Measurements from ENCODE around the gene GATA6. TPM values are rescaled to one million over a fixed set of nuclear protein-coding genes. Genes with fewer than 3 reads are reported as not detected.
"Not testable (repeated sequence)": the region's sequence is repeated elsewhere in the genome, so short reads cannot be mapped to it uniquely, and the experiment has no call there.

GATA6 gene
- total RNA-seq, 1 donor from 2014 or later, result not detected

DNA sequence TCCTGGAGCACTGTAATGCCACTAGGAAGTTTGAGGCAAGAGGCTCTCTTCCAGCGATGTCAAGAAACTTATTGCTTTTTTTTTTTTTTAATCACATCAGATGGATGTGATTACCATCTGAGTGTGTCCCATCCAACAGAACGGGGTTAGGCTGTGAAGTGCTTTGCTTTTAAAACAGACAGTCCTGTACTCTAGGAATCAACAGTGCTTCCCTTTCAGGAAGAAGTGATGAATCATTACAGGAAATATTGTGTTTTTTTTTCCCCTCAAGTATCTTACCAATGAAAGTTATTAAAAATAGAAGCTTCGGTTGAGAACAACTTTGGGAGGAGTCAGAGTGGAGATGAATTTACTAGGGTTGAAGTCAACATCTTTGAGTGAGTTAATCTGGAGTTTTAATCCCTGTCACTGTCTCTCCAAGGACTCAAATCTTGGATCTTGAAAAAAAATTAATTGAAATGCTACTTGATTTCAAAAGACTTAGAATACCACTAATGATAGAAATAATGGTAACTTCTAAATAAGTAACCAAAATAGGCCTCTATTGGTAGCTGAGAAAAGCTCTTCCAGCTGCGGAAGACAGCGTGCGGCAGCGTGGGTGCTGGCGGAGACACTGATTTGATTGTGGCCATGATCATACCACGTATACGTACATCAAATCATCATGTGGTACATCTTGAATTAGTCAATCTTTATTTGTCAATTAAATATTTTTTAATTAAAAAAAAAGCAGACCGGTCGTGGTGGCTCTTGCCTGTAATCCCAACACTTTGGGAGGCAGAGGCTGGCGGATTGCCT, 45.5 kb downstream of the GATA6 start:
- H3K27me3 Mint-ChIP-seq, result no peaks in the 10 kb centered on the region
- no peak for DNase-seq
- H3K4me1 Mint-ChIP-seq, result no peaks in the 10 kb centered on the region
- H3K27ac Mint-ChIP-seq, result no peak overlapping the region
- no peak overlapping the region for H3K4me3 Mint-ChIP-seq
- H3K36me3 Mint-ChIP-seq (ENCODE audit: low read depth), result no peaks in the 10 kb centered on the region
- intact Hi-C loops (cut with micrococcal nuclease), result no loop called here
- no peaks in the 10 kb centered on the region for H3K9me3 Mint-ChIP-seq

DNA sequence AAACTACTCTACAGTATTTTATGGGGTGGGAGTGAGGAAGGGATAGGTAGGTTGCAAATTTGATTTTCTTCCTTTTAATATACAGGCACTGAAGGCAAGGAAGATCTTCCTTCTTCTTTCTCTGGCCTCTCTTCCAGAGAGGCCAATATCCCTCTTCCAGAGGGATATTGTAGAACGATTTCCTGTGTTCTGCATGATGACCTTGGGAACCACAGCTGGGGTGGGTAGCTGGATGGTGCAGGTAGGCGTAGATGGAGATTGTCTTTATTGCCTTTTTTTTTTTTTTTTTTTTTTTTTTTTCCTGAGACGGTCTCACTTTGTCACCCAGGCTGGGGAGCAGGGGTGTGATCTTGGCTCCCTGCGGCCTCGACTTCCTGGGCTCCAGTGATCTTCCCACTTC, 49.4 kb downstream of the GATA6 start:
- Mint-ChIP-seq H3K36me3 (ENCODE audit: low read depth) (no peaks in the 10 kb centered on the region), H3K4me3 (no peak overlapping the region), H3K4me1 (no peaks in the 10 kb centered on the region), H3K27ac (no peak overlapping the region), H3K27me3 (no peaks in the 10 kb centered on the region), H3K9me3 (peaks cover 3% of the 10 kb centered on the region)
- DNase-seq, result no peak
- intact Hi-C loops (cut with micrococcal nuclease), result no loop called here

DNA sequence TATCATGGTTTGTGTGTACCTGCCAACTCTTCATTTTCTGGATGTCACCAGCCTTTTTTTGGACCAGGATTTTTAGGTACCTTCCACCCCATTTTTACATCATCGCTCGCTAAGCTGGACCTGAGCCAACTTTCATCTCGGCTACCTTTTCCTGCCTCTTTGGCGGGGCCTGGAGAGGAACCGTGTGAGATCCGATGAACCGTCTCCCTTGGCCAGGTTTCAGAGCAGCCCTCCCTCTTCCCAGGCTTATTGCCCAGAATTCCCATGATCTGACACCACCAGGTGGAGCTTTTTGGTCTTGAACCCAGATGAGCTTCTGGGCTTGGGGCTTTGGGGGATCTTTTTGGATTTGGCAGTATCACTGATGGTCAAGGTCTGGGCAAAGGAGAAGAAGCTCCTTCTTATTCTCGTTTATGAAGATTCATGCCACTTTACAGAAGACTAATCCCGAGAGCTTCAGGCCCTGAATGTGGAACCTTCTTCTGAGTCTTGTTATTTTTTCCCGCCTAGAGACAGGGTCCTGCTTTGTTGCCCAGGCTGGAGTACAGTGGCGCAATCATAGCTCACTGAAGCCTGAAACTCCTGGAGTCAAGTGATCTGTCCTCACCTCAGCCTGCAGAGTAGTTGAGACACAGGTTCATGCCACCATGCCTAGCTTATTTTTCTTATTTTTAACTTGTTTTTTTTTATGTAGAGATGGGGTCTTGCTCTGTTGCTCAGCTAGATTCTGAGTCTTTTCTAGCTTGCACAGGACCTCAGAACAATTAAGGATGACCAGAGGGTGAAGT, 50.4 kb downstream of the GATA6 start:
- Mint-ChIP-seq H3K27me3 (no peaks in the 10 kb centered on the region), H3K4me3 (no peak overlapping the region), H3K36me3 (ENCODE audit: low read depth) (no peaks in the 10 kb centered on the region), H3K27ac (no peak overlapping the region), H3K9me3 (peaks cover 3% of the 10 kb centered on the region), H3K4me1 (no peaks in the 10 kb centered on the region)
- DNase-seq, result no peak
- intact Hi-C loops (cut with micrococcal nuclease), result no loop called here

DNA sequence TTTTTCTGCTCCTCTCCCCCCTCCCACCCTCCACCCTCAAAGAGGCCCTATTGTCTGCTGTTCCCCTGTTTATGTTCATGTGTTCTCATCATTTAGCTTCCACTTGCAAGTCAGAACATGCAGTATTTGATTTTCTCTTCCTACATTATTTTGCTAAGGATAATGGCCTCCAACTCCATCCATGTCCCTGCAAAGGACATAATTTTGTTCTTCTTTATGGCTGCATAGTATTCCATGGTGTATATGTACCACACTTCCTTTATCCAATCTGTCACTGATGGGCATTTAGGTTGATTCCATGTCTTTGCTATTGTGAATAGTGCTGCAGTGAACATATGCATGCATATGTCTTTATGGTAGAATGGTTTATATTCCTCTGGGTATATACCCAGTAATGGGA, 51.2 kb downstream of the GATA6 start:
- H3K27me3 Mint-ChIP-seq; H3K4me3 Mint-ChIP-seq; H3K27ac Mint-ChIP-seq; H3K9me3 Mint-ChIP-seq; intact Hi-C loops (cut with micrococcal nuclease); H3K4me1 Mint-ChIP-seq; DNase-seq; H3K36me3 Mint-ChIP-seq (ENCODE audit: low read depth): not testable (repeated sequence)

DNA sequence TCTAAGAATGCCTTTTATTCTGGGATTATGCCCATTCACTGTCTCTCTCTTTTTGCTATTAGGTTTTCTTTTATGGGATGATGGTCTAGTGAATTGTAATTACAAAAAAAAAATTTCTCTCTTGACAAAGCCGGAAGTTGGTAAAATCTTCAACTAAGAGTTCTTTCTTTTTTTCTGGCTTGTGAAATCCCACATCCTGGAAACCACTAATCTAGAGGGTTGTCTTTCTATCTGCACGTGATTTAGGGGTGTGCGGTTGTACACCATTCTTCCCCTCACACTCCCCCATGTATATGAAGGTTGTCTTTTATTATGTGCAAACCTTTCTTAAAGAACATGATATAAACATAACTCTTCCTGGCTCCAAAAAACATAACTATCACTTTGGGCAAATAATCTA, 52.0 kb downstream of the GATA6 start:
- no peaks in the 10 kb centered on the region for H3K27me3 Mint-ChIP-seq
- no peak for DNase-seq
- H3K36me3 Mint-ChIP-seq (ENCODE audit: low read depth), result no peaks in the 10 kb centered on the region
- H3K4me1 Mint-ChIP-seq, result no peaks in the 10 kb centered on the region
- intact Hi-C loops (cut with micrococcal nuclease), result no loop called here
- no peak overlapping the region for H3K4me3 Mint-ChIP-seq
- H3K9me3 Mint-ChIP-seq, result peaks cover 3% of the 10 kb centered on the region
- no peak overlapping the region for H3K27ac Mint-ChIP-seq

DNA sequence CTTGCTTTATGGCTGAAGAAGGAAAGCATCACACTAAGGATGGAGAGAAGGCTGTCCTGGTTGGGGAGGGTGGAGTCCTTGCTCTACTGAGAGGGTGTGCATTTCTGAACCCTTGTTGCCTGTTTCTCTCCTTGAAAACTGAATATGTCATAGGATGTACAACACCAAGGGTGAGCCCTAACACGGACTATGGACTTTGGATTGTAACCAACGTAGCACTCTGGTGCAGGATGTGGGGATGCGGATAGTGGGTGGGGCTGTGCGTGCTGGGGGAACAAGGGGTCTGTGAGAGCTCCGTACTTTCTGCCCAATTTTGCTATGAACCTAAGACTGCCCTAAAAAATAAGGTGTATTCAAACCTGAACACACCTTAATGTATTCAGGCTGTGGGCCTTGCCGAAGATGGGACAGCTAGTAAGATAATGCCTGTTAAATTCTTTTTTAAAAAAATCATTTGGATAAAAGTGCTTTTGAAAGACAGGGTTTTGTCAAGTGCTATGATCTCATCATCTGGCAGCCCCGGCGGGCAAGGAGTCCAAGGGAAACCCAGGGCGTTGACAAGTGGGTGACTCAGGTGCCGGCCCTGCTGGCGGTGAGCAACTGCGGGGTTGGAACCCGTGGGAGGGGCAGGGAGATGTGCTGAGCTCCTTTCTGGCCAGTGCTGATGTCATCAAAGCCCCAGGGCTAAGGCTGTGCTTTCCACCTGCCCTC, 54.0 kb downstream of the GATA6 start:
- intact Hi-C loops (cut with micrococcal nuclease), result no loop called here
- H3K4me1 Mint-ChIP-seq, result no peaks in the 10 kb centered on the region
- no peaks in the 10 kb centered on the region for H3K27me3 Mint-ChIP-seq
- no peaks in the 10 kb centered on the region for H3K36me3 Mint-ChIP-seq (ENCODE audit: low read depth)
- H3K4me3 Mint-ChIP-seq, result no peak overlapping the region
- peaks cover 3% of the 10 kb centered on the region for H3K9me3 Mint-ChIP-seq
- no peak overlapping the region for H3K27ac Mint-ChIP-seq
- no peak for DNase-seq

DNA sequence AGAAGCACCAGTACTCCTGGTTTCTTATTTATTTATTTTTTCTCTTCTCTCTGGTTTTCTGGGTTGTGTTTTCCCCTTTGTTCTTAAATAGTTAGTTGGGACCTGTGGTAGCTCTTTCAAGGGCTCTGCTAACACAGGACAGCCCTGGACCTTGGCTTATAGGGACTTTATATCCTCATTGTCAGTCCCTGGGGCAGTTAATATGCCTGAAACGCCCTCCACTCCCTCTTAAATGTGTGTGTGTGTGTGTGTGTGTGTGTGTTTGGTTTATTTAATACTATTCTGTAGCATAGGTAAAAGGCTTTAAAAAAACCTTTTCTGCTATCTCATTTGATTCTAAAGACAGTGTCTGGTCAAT, 54.6 kb downstream of the GATA6 start:
- H3K27ac Mint-ChIP-seq, result no peak overlapping the region
- H3K4me1 Mint-ChIP-seq, result no peaks in the 10 kb centered on the region
- peaks cover 3% of the 10 kb centered on the region for H3K9me3 Mint-ChIP-seq
- H3K36me3 Mint-ChIP-seq (ENCODE audit: low read depth), result no peaks in the 10 kb centered on the region
- DNase-seq, result no peak
- intact Hi-C loops (cut with micrococcal nuclease), result no loop called here
- H3K27me3 Mint-ChIP-seq, result no peaks in the 10 kb centered on the region
- no peak overlapping the region for H3K4me3 Mint-ChIP-seq

DNA sequence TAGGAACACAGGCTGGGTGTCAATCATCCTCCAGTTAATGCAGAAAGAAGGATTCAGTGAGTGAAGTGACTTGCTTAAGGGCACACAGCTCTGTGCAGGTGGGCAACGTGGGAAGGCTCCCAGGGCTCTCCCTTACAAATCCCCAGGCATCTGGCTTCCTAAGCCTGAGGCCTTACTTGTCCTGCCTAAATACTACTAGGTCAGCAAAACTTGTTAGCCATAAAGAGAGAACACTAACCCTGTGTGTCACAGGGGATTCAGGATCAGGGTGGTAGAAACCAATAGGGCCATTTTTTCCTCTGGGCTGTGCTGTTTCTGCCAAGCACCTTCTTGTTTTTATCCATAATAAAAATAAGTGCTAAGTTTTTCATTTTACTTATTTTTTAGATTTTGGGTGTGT, 55.0 kb downstream of the GATA6 start:
- H3K9me3 Mint-ChIP-seq, result peaks cover 3% of the 10 kb centered on the region
- no peak overlapping the region for H3K27ac Mint-ChIP-seq
- H3K4me3 Mint-ChIP-seq, result no peak overlapping the region
- no peaks in the 10 kb centered on the region for H3K27me3 Mint-ChIP-seq
- no peaks in the 10 kb centered on the region for H3K36me3 Mint-ChIP-seq (ENCODE audit: low read depth)
- no peak for DNase-seq
- intact Hi-C loops (cut with micrococcal nuclease), result no loop called here
- no peaks in the 10 kb centered on the region for H3K4me1 Mint-ChIP-seq

DNA sequence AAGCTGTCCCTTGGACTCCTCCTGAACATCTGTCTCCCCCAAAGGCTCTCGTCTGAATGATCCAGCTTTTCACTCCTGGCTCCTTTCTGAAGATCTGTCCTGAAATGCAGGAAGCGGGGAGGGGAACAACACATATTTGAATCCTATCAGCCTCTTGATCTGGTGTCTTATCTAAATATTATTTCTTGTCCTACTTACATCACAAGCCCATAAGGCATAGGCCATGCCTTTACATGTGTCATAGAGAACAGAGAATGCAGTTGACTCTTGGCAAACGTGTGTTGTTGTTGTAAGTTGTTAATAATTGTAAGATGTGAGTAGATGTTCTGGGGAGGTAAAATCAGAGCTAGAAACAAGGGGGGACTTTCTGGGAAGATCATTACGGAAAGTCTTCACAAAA, 57.4 kb downstream of the GATA6 start:
- H3K4me1 Mint-ChIP-seq, result no peaks in the 10 kb centered on the region
- no peak for DNase-seq
- H3K4me3 Mint-ChIP-seq, result no peak overlapping the region
- H3K36me3 Mint-ChIP-seq (ENCODE audit: low read depth), result no peaks in the 10 kb centered on the region
- no peaks in the 10 kb centered on the region for H3K27me3 Mint-ChIP-seq
- intact Hi-C loops (cut with micrococcal nuclease), result no loop called here
- no peak overlapping the region for H3K27ac Mint-ChIP-seq
- H3K9me3 Mint-ChIP-seq, result no peaks in the 10 kb centered on the region

DNA sequence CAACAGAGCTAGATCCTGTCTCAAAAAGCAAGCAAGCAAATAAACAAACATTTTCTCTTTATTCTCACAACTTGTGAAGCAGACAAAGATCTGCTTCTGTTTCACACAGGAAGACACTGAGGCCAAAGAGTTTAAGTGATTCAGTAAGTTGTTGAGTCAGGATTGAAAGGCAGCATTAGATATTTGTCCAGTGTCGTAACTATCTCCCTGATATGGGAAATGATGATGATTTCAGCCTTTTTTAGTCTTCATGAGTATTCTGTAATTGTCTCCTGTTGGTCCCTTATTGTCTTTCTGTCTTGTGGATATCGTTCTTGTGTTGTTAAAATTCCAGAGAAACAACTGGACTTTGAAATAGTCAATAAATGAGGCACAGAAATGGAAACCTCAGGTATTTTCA, 59.6 kb downstream of the GATA6 start:
- H3K4me1 Mint-ChIP-seq, result no peaks in the 10 kb centered on the region
- no peak overlapping the region for H3K27ac Mint-ChIP-seq
- no peak overlapping the region for H3K4me3 Mint-ChIP-seq
- H3K9me3 Mint-ChIP-seq, result no peaks in the 10 kb centered on the region
- intact Hi-C loops (cut with micrococcal nuclease), result no loop called here
- H3K27me3 Mint-ChIP-seq, result no peaks in the 10 kb centered on the region
- no peak for DNase-seq
- H3K36me3 Mint-ChIP-seq (ENCODE audit: low read depth), result no peaks in the 10 kb centered on the region

DNA sequence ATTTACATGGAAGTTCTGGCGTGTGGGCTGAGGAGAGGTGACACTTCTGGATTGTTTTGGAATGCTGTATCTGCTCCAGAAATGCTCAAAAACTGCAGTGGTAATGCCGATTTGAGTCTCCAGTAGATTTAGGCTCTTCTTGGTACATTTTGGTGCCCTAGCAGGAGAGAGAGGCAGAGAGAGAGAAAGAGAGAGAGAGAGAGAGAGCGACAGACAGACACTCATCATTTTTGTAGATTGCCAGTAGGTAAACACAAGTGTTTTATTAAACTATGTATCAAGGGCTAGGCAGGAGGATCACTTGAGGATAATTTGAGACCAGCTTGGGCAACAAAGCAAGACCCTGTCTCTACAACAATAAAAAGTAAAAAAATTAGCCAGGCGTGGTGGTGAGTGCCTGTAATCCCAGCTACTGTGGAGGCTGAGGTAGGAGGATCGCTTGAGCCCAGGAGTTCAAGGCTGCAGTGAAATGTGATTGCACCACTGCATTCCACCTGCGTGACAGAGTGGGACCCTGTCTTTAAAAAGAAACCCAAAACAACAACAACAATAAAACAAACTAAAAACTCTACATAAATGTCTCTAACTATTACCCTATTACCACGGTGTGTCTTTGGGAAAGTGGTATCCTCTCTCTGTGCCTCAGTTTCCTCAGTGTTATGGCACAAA, 60.2 kb downstream of the GATA6 start:
- H3K36me3 Mint-ChIP-seq (ENCODE audit: low read depth), result no peaks in the 10 kb centered on the region
- no peaks in the 10 kb centered on the region for H3K9me3 Mint-ChIP-seq
- intact Hi-C loops (cut with micrococcal nuclease), result no loop called here
- no peak overlapping the region for H3K4me3 Mint-ChIP-seq
- no peak overlapping the region for H3K27ac Mint-ChIP-seq
- DNase-seq, result no peak
- no peaks in the 10 kb centered on the region for H3K27me3 Mint-ChIP-seq
- H3K4me1 Mint-ChIP-seq, result no peaks in the 10 kb centered on the region

DNA sequence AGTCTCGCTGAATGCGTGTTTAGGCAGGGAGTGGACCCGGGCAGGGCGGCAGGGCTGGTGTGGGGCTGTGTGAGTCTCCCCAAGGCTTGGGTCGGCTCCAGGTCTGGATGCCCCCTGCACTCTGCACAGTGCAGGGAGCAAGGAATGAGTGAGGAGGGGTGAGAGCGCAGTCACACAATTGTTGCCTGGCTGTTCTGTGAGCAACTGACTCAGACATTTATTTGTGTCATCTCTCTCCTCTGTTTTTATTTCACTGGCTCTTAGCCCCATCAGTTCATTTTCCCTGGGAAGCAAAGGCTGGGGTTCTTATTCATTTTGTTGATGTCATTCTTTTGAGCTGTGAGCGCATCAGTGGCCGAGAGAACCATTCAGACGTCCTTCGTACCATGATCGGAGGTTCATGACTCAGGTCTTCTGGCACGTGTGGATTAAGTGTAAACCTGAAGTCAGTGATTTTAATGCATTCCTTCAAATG, 61.1 kb downstream of the GATA6 start:
- intact Hi-C loops (cut with micrococcal nuclease), result no loop called here
- H3K9me3 Mint-ChIP-seq, result no peaks in the 10 kb centered on the region
- H3K4me3 Mint-ChIP-seq, result no peak overlapping the region
- no peaks in the 10 kb centered on the region for H3K27me3 Mint-ChIP-seq
- no peak for DNase-seq
- no peaks in the 10 kb centered on the region for H3K36me3 Mint-ChIP-seq (ENCODE audit: low read depth)
- no peak overlapping the region for H3K27ac Mint-ChIP-seq
- H3K4me1 Mint-ChIP-seq, result no peaks in the 10 kb centered on the region

DNA sequence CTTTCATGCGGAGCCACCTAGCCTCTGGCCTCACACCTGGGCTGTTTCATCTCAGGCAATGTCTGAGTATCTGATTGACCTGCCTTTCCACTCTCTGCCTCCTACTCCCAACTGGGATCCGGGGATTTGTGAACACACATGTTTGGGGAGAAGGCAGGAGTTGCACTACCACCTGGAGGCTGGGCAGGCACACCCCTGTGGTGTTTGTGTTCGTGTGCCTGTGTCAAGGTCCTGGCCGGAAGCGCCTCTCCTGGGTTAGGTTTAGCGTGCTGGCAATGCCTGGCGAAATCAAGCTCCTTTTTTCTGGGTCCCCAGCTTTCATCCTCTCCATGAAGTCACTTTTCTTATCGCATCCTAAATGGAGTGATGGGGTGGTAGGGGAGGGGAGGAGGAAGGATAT, 63.9 kb downstream of the GATA6 start:
- Mint-ChIP-seq H3K9me3 (peaks cover 8% of the 10 kb centered on the region), H3K27ac (no peak overlapping the region), H3K27me3 (no peaks in the 10 kb centered on the region), H3K36me3 (ENCODE audit: low read depth) (no peaks in the 10 kb centered on the region), H3K4me3 (no peak overlapping the region), H3K4me1 (no peaks in the 10 kb centered on the region)
- DNase-seq, result no peak
- intact Hi-C loops (cut with micrococcal nuclease), result no loop called here

DNA sequence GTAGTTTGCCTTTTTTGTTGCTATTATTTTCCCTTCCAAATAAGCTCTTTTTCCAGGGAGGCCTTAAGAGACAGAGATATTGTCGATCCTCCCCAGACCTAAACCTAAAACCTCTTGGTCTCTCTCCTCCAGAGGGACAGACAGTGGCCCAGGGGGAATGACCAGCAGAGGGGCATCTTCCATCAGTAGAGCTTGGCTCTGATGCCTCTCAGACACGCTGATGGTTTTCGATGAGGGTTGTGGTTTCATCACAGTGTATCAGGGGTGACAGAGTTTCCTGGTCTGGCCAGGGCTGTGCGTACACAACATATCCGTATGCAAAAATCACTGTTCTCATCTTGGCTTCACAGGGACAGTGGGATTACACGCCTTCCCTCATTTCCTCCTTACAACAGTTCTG, 68.6 kb downstream of the GATA6 start:
- Mint-ChIP-seq H3K27me3 (no peaks in the 10 kb centered on the region), H3K27ac (no peak overlapping the region), H3K4me1 (no peaks in the 10 kb centered on the region), H3K4me3 (no peak overlapping the region), H3K36me3 (ENCODE audit: low read depth) (no peaks in the 10 kb centered on the region), H3K9me3 (peaks cover 8% of the 10 kb centered on the region)
- no peak for DNase-seq
- intact Hi-C loops (cut with micrococcal nuclease), result no loop called here

All from activated CD4-positive, alpha-beta T cell treated with anti-CD3 and anti-CD28 coated beads, Interleukin-2, amount 10 ng/mL, durations not matched to agents 24 days and 14 days (primary cell).